Fibroblast of skin of left biceps (primary cell): ENCODE data around the gene BBS1.
"Not testable (repeated sequence)": the region's sequence is repeated elsewhere in the genome, so short reads cannot be mapped to it uniquely, and the experiment has no call there.

Source experiments
- DNase-seq, 2 experiments: peaks; one replicate each; pipeline ENCODE4 v3.0.0-alpha.2; 2013; ENCODE audit warnings: low read depth in 2 of 2

BBS1 gene

GRCh38 chr11:66524304-66525040 lies 14.0 kb downstream of the BBS1 start:
- DNase-seq: no peak

GRCh38 chr11:66529069-66529468 lies 18.6 kb downstream of the BBS1 start:
- DNase-seq: no peak

GRCh38 chr11:66529655-66530054 lies 19.2 kb downstream of the BBS1 start:
- DNase-seq: no peak

GRCh38 chr11:66530927-66531709 lies 20.7 kb downstream of the BBS1 start:
- DNase-seq: no peak

GRCh38 chr11:66531841-66532240 lies 21.4 kb downstream of the BBS1 start:
- DNase-seq: no peak

GRCh38 chr11:66532784-66533183 lies 22.3 kb downstream of the BBS1 start:
- DNase-seq: no peak

- DNase-seq: no peak
Observed at GRCh38 chr11:66539170-66539869, 28.9 kb downstream of the BBS1 start.

GRCh38 chr11:66539870-66540213 lies 29.4 kb downstream of the BBS1 start:
- no peak for DNase-seq

- not testable (repeated sequence) for DNase-seq
Observed at GRCh38 chr11:66540598-66540997, 30.2 kb downstream of the BBS1 start.

GRCh38 chr11:66541892-66542291 lies 31.5 kb downstream of the BBS1 start:
- DNase-seq: no peak

GRCh38 chr11:66542362-66542761 lies 31.9 kb downstream of the BBS1 start:
- DNase-seq: no peak

GRCh38 chr11:66543263-66544107 lies 33.0 kb downstream of the BBS1 start:
- no peak for DNase-seq

GRCh38 chr11:66544952-66545351 lies 34.5 kb downstream of the BBS1 start:
- DNase-seq: not testable (repeated sequence)

- peak; percentile 91 to 94 for DNase-seq
Observed at GRCh38 chr11:66545701-66546367, 35.4 kb downstream of the BBS1 start, which contains the start of gene ZDHHC24. Gene ZDHHC24 (minus strand): TSS chr11:66546048. CDS start chr11:66546003, 45 bp downstream.

GRCh38 chr11:66546368-66546965 lies 36.0 kb downstream of the BBS1 start, which contains the start of gene ACTN3:
Gene ACTN3 (plus strand): TSS chr11:66546903. CDS start chr11:66546938, 35 bp downstream.
- DNase-seq: peak in 1 of 2 experiments; percentile 10

GRCh38 chr11:66546966-66547661 lies 36.7 kb downstream of the BBS1 start:
- no peak for DNase-seq

- DNase-seq: no peak
Observed at GRCh38 chr11:66547662-66548009, 37.2 kb downstream of the BBS1 start.

GRCh38 chr11:66548041-66548440 lies 37.6 kb downstream of the BBS1 start:
- no peak for DNase-seq

GRCh38 chr11:66548774-66549630 lies 38.6 kb downstream of the BBS1 start:
- no peak for DNase-seq
